ENCODE results near the gene SNRK. TPM values are rescaled to one million over a fixed set of nuclear protein-coding genes. Genes with fewer than 3 reads are reported as not detected.

SNRK gene
- total RNA-seq, 1 donor from 2014 or later: 13.3 TPM

GRCh38 chr3:43289841-43290470, 3.6 kb downstream of the SNRK start:
- no peak for DNase-seq (ENCODE audit: low read depth)
- H3K4me3 ChIP-seq (ENCODE audit: insufficient read depth, low read depth, low read length): no peak overlapping the region
- TF ChIP-seq, protein P1, sequence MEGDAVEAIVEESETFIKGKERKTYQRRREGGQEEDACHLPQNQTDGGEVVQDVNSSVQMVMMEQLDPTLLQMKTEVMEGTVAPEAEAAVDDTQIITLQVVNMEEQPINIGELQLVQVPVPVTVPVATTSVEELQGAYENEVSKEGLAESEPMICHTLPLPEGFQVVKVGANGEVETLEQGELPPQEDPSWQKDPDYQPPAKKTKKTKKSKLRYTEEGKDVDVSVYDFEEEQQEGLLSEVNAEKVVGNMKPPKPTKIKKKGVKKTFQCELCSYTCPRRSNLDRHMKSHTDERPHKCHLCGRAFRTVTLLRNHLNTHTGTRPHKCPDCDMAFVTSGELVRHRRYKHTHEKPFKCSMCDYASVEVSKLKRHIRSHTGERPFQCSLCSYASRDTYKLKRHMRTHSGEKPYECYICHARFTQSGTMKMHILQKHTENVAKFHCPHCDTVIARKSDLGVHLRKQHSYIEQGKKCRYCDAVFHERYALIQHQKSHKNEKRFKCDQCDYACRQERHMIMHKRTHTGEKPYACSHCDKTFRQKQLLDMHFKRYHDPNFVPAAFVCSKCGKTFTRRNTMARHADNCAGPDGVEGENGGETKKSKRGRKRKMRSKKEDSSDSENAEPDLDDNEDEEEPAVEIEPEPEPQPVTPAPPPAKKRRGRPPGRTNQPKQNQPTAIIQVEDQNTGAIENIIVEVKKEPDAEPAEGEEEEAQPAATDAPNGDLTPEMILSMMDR (IDR thresholded peaks at IDR 0.05; ENCODE audit: insufficient read depth, low read depth, low read length): no peak
- TF ChIP-seq EZH2 (IDR thresholded peaks at IDR 0.05; ENCODE audit: insufficient read depth, low read length): no peak
- H3K4me2 ChIP-seq (ENCODE audit: low read length): no peak overlapping the region
- Mint-ChIP-seq H3K36me3 (ENCODE audit: low read depth, unreplicated experiment) (no peaks in the 10 kb centered on the region), H3K27ac (ENCODE audit: unreplicated experiment) (no peak overlapping the region), H3K9me3 (ENCODE audit: unreplicated experiment) (no peaks in the 10 kb centered on the region), H3K27me3 (ENCODE audit: low read depth, unreplicated experiment) (peaks cover 2% of the 10 kb centered on the region), H3K4me1 (ENCODE audit: low read depth, unreplicated experiment) (peaks cover 42% of the 10 kb centered on the region), H3K4me3 (ENCODE audit: unreplicated experiment) (no peak overlapping the region)
- H3K9ac ChIP-seq (ENCODE audit: low read length): no peak overlapping the region
- H4K20me1 ChIP-seq (ENCODE audit: insufficient read depth, low read length): peaks cover 65% of the 10 kb centered on the region
- H3K36me3 ChIP-seq (ENCODE audit: insufficient read depth, low read length): no peaks in the 10 kb centered on the region
- H3K79me2 ChIP-seq (ENCODE audit: insufficient read depth, low read length): peaks cover 81% of the 10 kb centered on the region
- no peaks in the 10 kb centered on the region for H3K9me3 ChIP-seq (ENCODE audit: insufficient read depth, low read depth, low read length)
- peaks cover 11% of the 10 kb centered on the region for H3K4me1 ChIP-seq (ENCODE audit: insufficient read depth, low read length)
- H2AFZ ChIP-seq (ENCODE audit: low read depth, low read length): no peak overlapping the region
- no peak overlapping the region for H3K27ac ChIP-seq (ENCODE audit: low read depth, low read length)
- no peak for FAIRE-seq
- no peaks in the 10 kb centered on the region for H3K27me3 ChIP-seq (ENCODE audit: insufficient read depth, low read length)

DNA sequence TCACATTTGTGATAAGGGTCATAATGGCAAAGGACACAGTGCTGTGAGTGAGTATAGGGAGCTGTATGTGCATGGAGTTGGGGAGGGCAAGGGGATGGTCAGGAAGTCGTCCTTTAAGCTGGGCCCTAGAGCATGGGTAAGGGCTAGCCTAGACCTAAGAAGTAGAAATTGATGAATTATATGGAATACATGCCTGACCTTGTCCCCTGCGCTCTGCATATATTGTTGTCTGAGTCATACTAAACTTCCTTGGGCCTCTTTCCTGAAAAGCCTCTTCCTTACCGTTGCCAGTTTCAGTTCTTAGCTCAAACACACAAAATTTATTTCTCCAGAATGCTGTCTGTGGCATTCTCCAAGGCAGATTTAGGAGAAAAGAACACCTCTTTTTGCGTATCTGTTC, 4.6 kb downstream of the SNRK start:
- DNase-seq (ENCODE audit: low read depth) (peak; percentile 4), FAIRE-seq (no peak)
- Histone ChIP-seq H3K79me2 (ENCODE audit: insufficient read depth, low read length) (peaks cover 90% of the 10 kb centered on the region), H3K36me3 (ENCODE audit: insufficient read depth, low read length) (no peaks in the 10 kb centered on the region), H3K4me2 (ENCODE audit: low read length) (peak overlapping the region; percentile 67), H3K4me3 (ENCODE audit: insufficient read depth, low read depth, low read length) (no peak overlapping the region), H3K27me3 (ENCODE audit: insufficient read depth, low read length) (no peaks in the 10 kb centered on the region), H3K4me1 (ENCODE audit: insufficient read depth, low read length) (peaks cover 11% of the 10 kb centered on the region), H2AFZ (ENCODE audit: low read depth, low read length) (no peak overlapping the region), H4K20me1 (ENCODE audit: insufficient read depth, low read length) (peaks cover 72% of the 10 kb centered on the region), H3K9ac (ENCODE audit: low read length) (no peak overlapping the region), H3K9me3 (ENCODE audit: insufficient read depth, low read depth, low read length) (no peaks in the 10 kb centered on the region), H3K27ac (ENCODE audit: low read depth, low read length) (no peak overlapping the region)
- Mint-ChIP-seq H3K4me3 (ENCODE audit: unreplicated experiment) (no peak overlapping the region), H3K27me3 (ENCODE audit: low read depth, unreplicated experiment) (no peaks in the 10 kb centered on the region), H3K9me3 (ENCODE audit: unreplicated experiment) (no peaks in the 10 kb centered on the region), H3K4me1 (ENCODE audit: low read depth, unreplicated experiment) (peaks cover 47% of the 10 kb centered on the region), H3K36me3 (ENCODE audit: low read depth, unreplicated experiment) (no peaks in the 10 kb centered on the region), H3K27ac (ENCODE audit: unreplicated experiment) (no peak overlapping the region)
- TF ChIP-seq, protein P1 (IDR thresholded peaks at IDR 0.05; ENCODE audit: insufficient read depth, low read depth, low read length): no peak
- no peak for TF ChIP-seq EZH2 (IDR thresholded peaks at IDR 0.05; ENCODE audit: insufficient read depth, low read length)

GRCh38 chr3:43291546-43291945, 5.2 kb downstream of the SNRK start:
- Histone ChIP-seq H3K36me3 (ENCODE audit: insufficient read depth, low read length) (no peaks in the 10 kb centered on the region), H3K4me3 (ENCODE audit: insufficient read depth, low read depth, low read length) (no peak overlapping the region), H3K9me3 (ENCODE audit: insufficient read depth, low read depth, low read length) (no peaks in the 10 kb centered on the region), H3K4me1 (ENCODE audit: insufficient read depth, low read length) (peaks cover 12% of the 10 kb centered on the region), H3K79me2 (ENCODE audit: insufficient read depth, low read length) (peaks cover 94% of the 10 kb centered on the region), H3K4me2 (ENCODE audit: low read length) (peak overlapping the region; percentile 67), H3K27me3 (ENCODE audit: insufficient read depth, low read length) (no peaks in the 10 kb centered on the region), H2AFZ (ENCODE audit: low read depth, low read length) (no peak overlapping the region), H3K27ac (ENCODE audit: low read depth, low read length) (no peak overlapping the region), H4K20me1 (ENCODE audit: insufficient read depth, low read length) (peaks cover 74% of the 10 kb centered on the region), H3K9ac (ENCODE audit: low read length) (no peak overlapping the region)
- TF ChIP-seq EZH2 (IDR thresholded peaks at IDR 0.05; ENCODE audit: insufficient read depth, low read length): no peak
- TF ChIP-seq, protein P1 (IDR thresholded peaks at IDR 0.05; ENCODE audit: insufficient read depth, low read depth, low read length): no peak
- H3K4me3 Mint-ChIP-seq (ENCODE audit: unreplicated experiment): no peak overlapping the region
- no peaks in the 10 kb centered on the region for H3K27me3 Mint-ChIP-seq (ENCODE audit: low read depth, unreplicated experiment)
- H3K9me3 Mint-ChIP-seq (ENCODE audit: unreplicated experiment): no peaks in the 10 kb centered on the region
- H3K4me1 Mint-ChIP-seq (ENCODE audit: low read depth, unreplicated experiment): peaks cover 49% of the 10 kb centered on the region
- H3K27ac Mint-ChIP-seq (ENCODE audit: unreplicated experiment): no peak overlapping the region
- FAIRE-seq: no peak
- DNase-seq (ENCODE audit: low read depth): peak; percentile 10
- no peaks in the 10 kb centered on the region for H3K36me3 Mint-ChIP-seq (ENCODE audit: low read depth, unreplicated experiment)
